ENCODE results near the gene H1-8. TPM values are rescaled to one million over a fixed set of nuclear protein-coding genes. Genes with fewer than 3 reads are reported as not detected.
A peak's percentile ranks its signal among the peaks of the same experiment; 100 is the strongest.

H1-8 gene
- total and polyA plus RNA-seq, 7 donors: not detected

DNA sequence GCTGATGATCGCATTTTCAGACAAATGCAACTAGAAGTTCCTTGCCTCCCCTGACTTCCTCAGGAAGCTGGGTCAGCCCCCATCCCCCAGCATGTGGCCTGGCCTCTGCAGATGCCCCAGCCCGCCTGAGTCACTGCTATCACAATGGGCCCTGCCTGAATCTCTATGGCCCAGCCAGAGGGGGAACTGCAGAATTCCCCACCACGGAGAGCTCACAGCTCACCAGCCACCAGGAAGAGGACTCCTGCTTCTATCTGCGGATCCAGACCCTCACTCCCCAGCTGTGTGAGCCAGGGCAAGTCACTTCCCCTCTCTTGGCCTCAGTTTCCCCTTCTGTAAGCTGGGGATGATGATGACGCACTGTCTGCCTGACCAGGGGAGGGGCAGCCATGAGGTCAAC is 56.6 kb downstream of the H1-8 start:
- no peaks in the 10 kb centered on the region for H3K27me3 ChIP-seq (ENCODE audit: insufficient read depth in 3 of 3, low read length in 2 of 3)
- ATAC-seq: no peak

DNA sequence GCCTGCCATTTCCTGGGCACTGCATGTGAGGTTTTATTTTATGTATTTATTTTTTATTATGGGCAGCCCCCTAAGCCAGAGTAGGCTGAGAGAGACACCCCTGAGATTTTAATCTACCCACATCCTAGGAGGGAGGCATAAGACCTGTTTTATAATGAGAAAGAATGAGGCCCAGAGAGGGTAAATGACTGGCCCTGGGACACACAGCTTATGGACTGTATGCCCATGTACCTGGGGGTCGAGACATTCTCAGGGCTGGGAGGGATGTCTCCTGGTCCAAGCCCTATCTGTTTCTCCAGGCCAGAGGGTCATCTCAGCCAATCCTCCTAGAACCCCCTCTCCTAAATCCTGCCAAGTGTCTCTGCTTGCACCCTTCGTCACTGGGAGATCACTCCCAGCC is 57.4 kb downstream of the H1-8 start:
- WGBS, 3 donors: 77 to 86% (median 80%) methylated on average over 2 of the region's 2 CpGs

More for the DNA sequence above, 56.6 kb downstream of the H1-8 start:
- H3K27ac ChIP-seq: peak overlapping the region; percentile 77
- H3K4me1 ChIP-seq: peaks cover 71% of the 10 kb centered on the region
- no peaks in the 10 kb centered on the region for H3K9me3 ChIP-seq
- H3K4me3 ChIP-seq: peak overlapping the region; percentile 39
- H3K36me3 ChIP-seq (ENCODE audit: insufficient read depth in 1 of 2, low read depth in 1 of 2): no peaks in the 10 kb centered on the region
- 54 to 73% (median 67%) methylated on average over 5 of the region's 5 CpGs for WGBS, 3 donors
- intact Hi-C loops (cut with DNase I): loop anchor here in 1 of 2 donors (5.0 kb wide), 1 partner anchor 92 kb away; no protein-coding TSS in a partner anchor
- TF ChIP-seq, protein P1, sequence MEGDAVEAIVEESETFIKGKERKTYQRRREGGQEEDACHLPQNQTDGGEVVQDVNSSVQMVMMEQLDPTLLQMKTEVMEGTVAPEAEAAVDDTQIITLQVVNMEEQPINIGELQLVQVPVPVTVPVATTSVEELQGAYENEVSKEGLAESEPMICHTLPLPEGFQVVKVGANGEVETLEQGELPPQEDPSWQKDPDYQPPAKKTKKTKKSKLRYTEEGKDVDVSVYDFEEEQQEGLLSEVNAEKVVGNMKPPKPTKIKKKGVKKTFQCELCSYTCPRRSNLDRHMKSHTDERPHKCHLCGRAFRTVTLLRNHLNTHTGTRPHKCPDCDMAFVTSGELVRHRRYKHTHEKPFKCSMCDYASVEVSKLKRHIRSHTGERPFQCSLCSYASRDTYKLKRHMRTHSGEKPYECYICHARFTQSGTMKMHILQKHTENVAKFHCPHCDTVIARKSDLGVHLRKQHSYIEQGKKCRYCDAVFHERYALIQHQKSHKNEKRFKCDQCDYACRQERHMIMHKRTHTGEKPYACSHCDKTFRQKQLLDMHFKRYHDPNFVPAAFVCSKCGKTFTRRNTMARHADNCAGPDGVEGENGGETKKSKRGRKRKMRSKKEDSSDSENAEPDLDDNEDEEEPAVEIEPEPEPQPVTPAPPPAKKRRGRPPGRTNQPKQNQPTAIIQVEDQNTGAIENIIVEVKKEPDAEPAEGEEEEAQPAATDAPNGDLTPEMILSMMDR (IDR thresholded peaks at IDR 0.05): no peak
- peak in 1 of 2 donors; percentile 70 for DNase-seq

More for the DNA sequence above, 57.4 kb downstream of the H1-8 start:
- TF ChIP-seq, protein P1 (IDR thresholded peaks at IDR 0.05): no peak
- Histone ChIP-seq H3K9me3 (no peaks in the 10 kb centered on the region), H3K4me1 (peaks cover 68% of the 10 kb centered on the region), H3K27ac (peak overlapping the region; percentile 77), H3K27me3 (ENCODE audit: insufficient read depth in 3 of 3, low read length in 2 of 3) (no peaks in the 10 kb centered on the region), H3K36me3 (ENCODE audit: insufficient read depth in 1 of 2, low read depth in 1 of 2) (no peaks in the 10 kb centered on the region), H3K4me3 (no peak overlapping the region)
- intact Hi-C loops (cut with DNase I): loop anchor here in 1 of 2 donors (5.0 kb wide), 1 partner anchor 93 kb away; no protein-coding TSS in a partner anchor
- ATAC-seq (no peak), DNase-seq (no peak)

Other genes starting within 250 kb of the H1-8 start
- not detected for gene EFCAB12, start 114.5 kb upstream of the H1-8 start, total RNA-seq
- gene EFCAB12, start 114.5 kb upstream of the H1-8 start, polyA plus RNA-seq: under 1 TPM in 2 of 3 donors, not detected in 1; 0.04 to 0.30 TPM
- gene MBD4, start 103.2 kb upstream of the H1-8 start, total RNA-seq: 10 to 100 TPM; 16.0 to 23.1 (median 19.9) TPM
- gene MBD4, start 103.2 kb upstream of the H1-8 start, polyA plus RNA-seq: 10 to 100 TPM; 17.9 to 30.4 (median 18.1) TPM
- gene IFT122, start 103.0 kb upstream of the H1-8 start, total RNA-seq: 1 to 10 TPM; 4.5 to 7.3 (median 5.7) TPM
- 1 to 10 TPM; 2.3 to 4.3 (median 3.2) TPM for gene IFT122, start 103.0 kb upstream of the H1-8 start, polyA plus RNA-seq
- not detected for gene RHO, start 14.5 kb upstream of the H1-8 start, total RNA-seq
- gene RHO, start 14.5 kb upstream of the H1-8 start, polyA plus RNA-seq: under 1 TPM in 1 of 3 donors, not detected in 2; 0.01 TPM
- 10 to 100 TPM; 28.2 to 49.9 (median 31.9) TPM for gene PLXND1, start 63.5 kb downstream of the H1-8 start, total RNA-seq
- 10 to 100 TPM; 15.5 to 24.0 (median 20.7) TPM for gene PLXND1, start 63.5 kb downstream of the H1-8 start, polyA plus RNA-seq

Measured in psoas muscle (tissue), 8 donors.